ENCODE measurements around the gene ZBTB12.

- no peak for TF ChIP-seq POLR2A (IDR thresholded peaks at IDR 0.05)
- peak in 5 of 7 experiments; percentile 18 to 82 (median 67) for TF ChIP-seq CTCF (IDR thresholded peaks at IDR 0.05)
- TF ChIP-seq EP300 (IDR thresholded peaks at IDR 0.05) = no peak
Observed at GRCh38 chr6:31888276-31889258, 13.3 kb downstream of the ZBTB12 start.

All from stomach (tissue), 4 donors.